GM12864 (cell line): ENCODE measurements around the gene KIFBP.

Experiments
- DNase-seq: peaks from one replicate; pipeline ENCODE4 v3.0.0-alpha.2; 2011; ENCODE audit warnings: low read depth
- H3K4me3 ChIP-seq: 2 replicates; pipeline ENCODE4 v1.5.1; 2011; ENCODE audit warnings: mild to moderate bottlenecking, low read depth, low read length, control low read depth
- CTCF ChIP-seq: IDR thresholded peaks from 2 replicates; pipeline ENCODE4 v1.5.1; 2011; ENCODE audit warnings: low read depth, mild to moderate bottlenecking, moderate library complexity, low read length, control low read depth, inconsistent platforms; ENCODE audit errors: missing control alignments

Gene KIFBP

GRCh38 chr10:69057261-69057950 is 68.8 kb downstream of the KIFBP start:
- DNase-seq, result no peak
- H3K4me3 ChIP-seq, result no peak overlapping the region
- TF ChIP-seq CTCF, result no peak

- no peak for DNase-seq
- no peak overlapping the region for H3K4me3 ChIP-seq
- TF ChIP-seq CTCF, result no peak
Observed at GRCh38 chr10:69057951-69058297, 69.3 kb downstream of the KIFBP start.

- no peak for TF ChIP-seq CTCF
- DNase-seq, result no peak
- H3K4me3 ChIP-seq, result no peak overlapping the region
Observed at GRCh38 chr10:69060127-69060798, 71.7 kb downstream of the KIFBP start.

- no peak for DNase-seq
- H3K4me3 ChIP-seq, result peak overlapping the region; percentile 6; the same call in 1 of the 2 replicates
- no peak for TF ChIP-seq CTCF
Observed at GRCh38 chr10:69061305-69062161, 72.9 kb downstream of the KIFBP start.

GRCh38 chr10:69062901-69063300 is 74.3 kb downstream of the KIFBP start:
- H3K4me3 ChIP-seq, result no peak overlapping the region
- no peak for TF ChIP-seq CTCF
- DNase-seq, result no peak

GRCh38 chr10:69064762-69065328 is 76.2 kb downstream of the KIFBP start:
- H3K4me3 ChIP-seq, result no peak overlapping the region
- TF ChIP-seq CTCF, result no peak
- DNase-seq, result no peak
